Mammary epithelial cell (primary cell): ENCODE measurements around the gene HDAC4.

Source experiments
- CTCF ChIP-seq, 2 donors: IDR thresholded peaks in 1 of 2; conservative IDR thresholded peaks in 1 of 2; 2 replicates each; pipeline ENCODE4 v1.5.1; 2011 to 2012; ENCODE audit warnings: inconsistent platforms in 2 of 2, low read length in 2 of 2, mild to moderate bottlenecking in 2 of 2, control low read depth in 1 of 2, low read depth in 1 of 2; ENCODE audit not compliant: insufficient read depth in 1 of 2; ENCODE audit errors: extremely low read depth in 1 of 2
- EZH2 ChIP-seq: IDR thresholded peaks from 2 replicates; pipeline ENCODE4 v1.6.1; 2012; ENCODE audit warnings: low read length, inconsistent platforms, borderline replicate concordance

- TF ChIP-seq CTCF (conservative IDR thresholded peaks at IDR 0.05 in 1 of 2, IDR thresholded peaks at IDR 0.05 in 1 of 2; ENCODE audit: extremely low read depth in 1 of 2, insufficient read depth in 1 of 2, low read depth in 1 of 2, low read length in 2 of 2), result no peak
- no peak for TF ChIP-seq EZH2
These were observed 62.8 kb downstream of the HDAC4 start for GRCh38 chr2:239337877-239338484.
